ENCODE data around the gene SULT1A1. TPM values are rescaled to one million over a fixed set of nuclear protein-coding genes. Genes with fewer than 3 reads are reported as not detected.
"Not testable (repeated sequence)": the region's sequence is repeated elsewhere in the genome, so short reads cannot be mapped to it uniquely, and the experiment has no call there.

The SULT1A1 gene
- total and polyA plus RNA-seq, 4 donors: 5.0 to 43.8 (median 18.3) TPM

DNA sequence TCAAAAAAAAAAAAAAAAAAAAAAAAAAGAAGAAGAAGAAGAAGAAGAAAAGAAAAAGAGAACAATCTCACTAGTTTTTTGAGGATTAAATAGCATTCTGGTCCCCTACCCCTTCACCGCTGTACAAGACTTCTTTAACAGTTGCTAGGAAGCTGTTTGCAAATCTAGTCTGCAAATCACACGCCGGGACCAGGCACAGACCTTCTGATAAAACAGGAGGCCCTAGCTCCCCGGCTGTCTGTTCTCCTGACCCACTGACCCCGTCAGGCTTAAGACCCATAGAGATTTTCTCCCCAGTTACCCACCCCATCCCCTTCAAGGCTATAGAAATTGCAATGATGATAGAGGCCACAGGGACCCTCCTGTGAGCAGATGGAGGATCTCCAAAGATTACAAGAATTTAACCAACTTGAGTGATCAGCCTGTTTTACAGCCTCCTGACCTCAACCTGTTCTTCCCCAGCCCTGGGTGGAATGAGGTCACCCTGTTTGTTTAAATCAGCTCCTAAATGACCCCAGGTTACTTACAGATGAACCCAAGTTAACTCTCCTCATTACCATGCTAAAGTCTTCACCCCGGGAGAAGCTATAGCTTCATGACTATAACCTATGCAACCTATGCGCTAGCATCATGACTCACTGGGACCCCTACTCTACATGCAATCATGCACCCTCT lies 11.8 kb upstream of the SULT1A1 start:
- H3K27ac ChIP-seq (ENCODE audit: low read depth in 1 of 2, low read length in 2 of 2): no peak overlapping the region
- no peaks in the 10 kb centered on the region for H3K4me1 ChIP-seq (ENCODE audit: control insufficient read depth in 1 of 2, insufficient read depth in 2 of 2, low read length in 2 of 2)
- intact Hi-C loops (cut with DNase I): no loop called here
- ATAC-seq (ENCODE audit: low FRiP score) (no peak), DNase-seq (no peak)
- H3K4me3 ChIP-seq (ENCODE audit: low read length in 2 of 2): no peak overlapping the region
- H3K27me3 ChIP-seq (ENCODE audit: control insufficient read depth in 1 of 2, insufficient read depth in 2 of 2, low read length in 1 of 2): peaks cover 0 to 2% of the 10 kb centered on the region in 2 donors
- H3K36me3 ChIP-seq (ENCODE audit: control insufficient read depth in 1 of 2, insufficient read depth in 2 of 2, low read length in 1 of 2): no peaks in the 10 kb centered on the region
- WGBS, 2 donors: 86 to 88% methylated on average over 7 of the region's 7 CpGs
- H3K9me3 ChIP-seq (ENCODE audit: control insufficient read depth, low read length): no peaks in the 10 kb centered on the region

DNA sequence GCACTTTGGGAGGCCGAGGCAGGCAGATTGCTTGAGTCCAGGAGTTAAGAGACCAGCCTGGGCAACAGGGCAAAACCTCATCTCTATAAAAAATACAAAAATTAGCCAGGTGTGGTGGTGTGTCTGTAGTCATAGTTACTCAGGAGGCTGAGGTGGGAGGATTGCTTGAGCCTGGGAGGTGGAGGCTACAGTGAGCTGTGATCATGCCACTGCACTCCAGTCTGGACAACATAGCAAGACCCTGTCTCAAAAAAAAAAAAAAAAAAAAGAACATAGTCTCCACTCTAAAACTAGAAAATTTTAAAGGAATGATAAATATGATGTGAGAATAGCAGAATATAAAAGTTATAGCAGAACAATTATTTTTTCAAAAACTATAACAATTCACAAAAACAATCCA lies 10.5 kb upstream of the SULT1A1 start:
- intact Hi-C loops (cut with DNase I); H3K36me3 ChIP-seq (ENCODE audit: control insufficient read depth in 1 of 2, insufficient read depth in 2 of 2, low read length in 1 of 2); H3K27ac ChIP-seq (ENCODE audit: low read depth in 1 of 2, low read length in 2 of 2); H3K4me3 ChIP-seq (ENCODE audit: low read length in 2 of 2); H3K9me3 ChIP-seq (ENCODE audit: control insufficient read depth, low read length); H3K27me3 ChIP-seq (ENCODE audit: control insufficient read depth in 1 of 2, insufficient read depth in 2 of 2, low read length in 1 of 2); ATAC-seq (ENCODE audit: low FRiP score); DNase-seq; H3K4me1 ChIP-seq (ENCODE audit: control insufficient read depth in 1 of 2, insufficient read depth in 2 of 2, low read length in 2 of 2): not testable (repeated sequence)
- 82 to 89% methylated on average over 1 of the region's 1 CpG for WGBS, 2 donors

DNA sequence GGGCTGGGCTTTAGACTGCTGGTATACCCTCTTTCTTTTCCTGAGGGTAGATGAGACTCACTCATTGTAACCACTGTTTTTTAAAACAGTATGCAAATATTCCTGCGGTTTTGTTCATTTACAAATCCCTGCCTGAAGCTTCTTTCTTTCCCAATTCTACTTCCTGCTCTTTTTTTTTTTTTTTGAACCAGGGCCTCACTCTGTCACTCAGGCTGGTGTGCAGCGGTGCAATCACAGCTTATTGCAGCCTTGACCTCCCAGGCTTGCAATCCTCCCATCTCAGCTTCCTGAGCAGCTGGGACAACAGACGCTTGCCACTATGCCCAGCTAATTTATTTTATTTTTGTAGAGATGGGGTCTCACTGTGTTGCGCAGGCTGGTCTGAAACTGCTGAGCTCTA lies 8.0 kb upstream of the SULT1A1 start:
- ATAC-seq (ENCODE audit: low FRiP score) (no peak), DNase-seq (no peak)
- intact Hi-C loops (cut with DNase I): no loop called here
- WGBS, 2 donors: 69 to 75% methylated on average over 4 of the region's 4 CpGs
- no peak overlapping the region for H3K4me3 ChIP-seq (ENCODE audit: low read length in 2 of 2)
- H3K4me1 ChIP-seq (ENCODE audit: control insufficient read depth in 1 of 2, insufficient read depth in 2 of 2, low read length in 2 of 2): no peaks in the 10 kb centered on the region
- H3K36me3 ChIP-seq (ENCODE audit: control insufficient read depth in 1 of 2, insufficient read depth in 2 of 2, low read length in 1 of 2): no peaks in the 10 kb centered on the region
- H3K27ac ChIP-seq (ENCODE audit: low read depth in 1 of 2, low read length in 2 of 2): no peak overlapping the region
- H3K27me3 ChIP-seq (ENCODE audit: control insufficient read depth in 1 of 2, insufficient read depth in 2 of 2, low read length in 1 of 2): no peaks in the 10 kb centered on the region
- H3K9me3 ChIP-seq (ENCODE audit: control insufficient read depth, low read length): no peaks in the 10 kb centered on the region

DNA sequence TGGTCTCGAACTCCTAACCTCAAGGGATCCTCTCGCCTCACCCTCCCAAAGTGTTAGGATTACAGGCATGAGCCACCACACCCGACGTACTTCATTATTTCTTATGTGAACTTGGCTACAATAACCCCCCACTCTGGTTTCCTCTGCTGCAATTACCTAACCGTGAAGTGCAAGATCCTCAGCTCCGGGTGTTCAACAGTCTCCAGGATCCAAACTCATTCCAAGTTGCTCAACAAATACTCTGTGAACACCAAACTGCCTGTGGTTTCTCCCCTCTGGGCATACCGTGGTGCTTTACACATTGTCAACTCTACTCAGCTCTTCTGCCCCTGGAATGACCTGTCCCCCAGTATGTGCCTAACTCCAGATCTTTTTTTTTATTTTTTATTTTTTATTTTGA lies 6.8 kb upstream of the SULT1A1 start:
- H3K27me3 ChIP-seq (ENCODE audit: control insufficient read depth in 1 of 2, insufficient read depth in 2 of 2, low read length in 1 of 2): no peaks in the 10 kb centered on the region
- intact Hi-C loops (cut with DNase I): no loop called here
- H3K9me3 ChIP-seq (ENCODE audit: control insufficient read depth, low read length): no peaks in the 10 kb centered on the region
- 81% methylated on average over 7 of the region's 7 CpGs for WGBS, 2 donors
- no peaks in the 10 kb centered on the region for H3K36me3 ChIP-seq (ENCODE audit: control insufficient read depth in 1 of 2, insufficient read depth in 2 of 2, low read length in 1 of 2)
- DNase-seq: no peak
- H3K4me1 ChIP-seq (ENCODE audit: control insufficient read depth in 1 of 2, insufficient read depth in 2 of 2, low read length in 2 of 2): no peaks in the 10 kb centered on the region
- no peak overlapping the region for H3K27ac ChIP-seq (ENCODE audit: low read depth in 1 of 2, low read length in 2 of 2)
- ATAC-seq (ENCODE audit: low FRiP score): no peak
- H3K4me3 ChIP-seq (ENCODE audit: low read length in 2 of 2): no peak overlapping the region

DNA sequence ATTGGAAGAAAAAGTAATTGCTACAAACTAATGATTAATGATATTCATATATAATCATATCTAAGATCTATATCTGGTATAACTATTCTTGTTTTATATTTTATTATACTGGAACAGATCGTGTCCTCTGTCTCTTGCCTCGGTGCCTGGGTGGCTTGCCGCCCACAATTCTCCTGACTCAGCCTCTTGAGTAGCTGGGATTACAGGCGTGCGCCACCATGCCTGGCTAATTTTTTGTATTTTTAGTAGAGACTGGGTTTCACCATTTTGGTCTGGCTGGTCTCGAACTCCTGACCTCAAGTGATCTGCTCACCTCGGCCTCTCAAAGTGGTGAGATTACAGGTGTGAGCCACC lies 6.4 kb upstream of the SULT1A1 start:
- H3K27me3 ChIP-seq (ENCODE audit: control insufficient read depth in 1 of 2, insufficient read depth in 2 of 2, low read length in 1 of 2); H3K27ac ChIP-seq (ENCODE audit: low read depth in 1 of 2, low read length in 2 of 2); H3K36me3 ChIP-seq (ENCODE audit: control insufficient read depth in 1 of 2, insufficient read depth in 2 of 2, low read length in 1 of 2); H3K9me3 ChIP-seq (ENCODE audit: control insufficient read depth, low read length); DNase-seq; H3K4me1 ChIP-seq (ENCODE audit: control insufficient read depth in 1 of 2, insufficient read depth in 2 of 2, low read length in 2 of 2); intact Hi-C loops (cut with DNase I); H3K4me3 ChIP-seq (ENCODE audit: low read length in 2 of 2); ATAC-seq (ENCODE audit: low FRiP score): not testable (repeated sequence)
- WGBS, 2 donors: 67 to 69% methylated on average over 7 of the region's 7 CpGs

DNA sequence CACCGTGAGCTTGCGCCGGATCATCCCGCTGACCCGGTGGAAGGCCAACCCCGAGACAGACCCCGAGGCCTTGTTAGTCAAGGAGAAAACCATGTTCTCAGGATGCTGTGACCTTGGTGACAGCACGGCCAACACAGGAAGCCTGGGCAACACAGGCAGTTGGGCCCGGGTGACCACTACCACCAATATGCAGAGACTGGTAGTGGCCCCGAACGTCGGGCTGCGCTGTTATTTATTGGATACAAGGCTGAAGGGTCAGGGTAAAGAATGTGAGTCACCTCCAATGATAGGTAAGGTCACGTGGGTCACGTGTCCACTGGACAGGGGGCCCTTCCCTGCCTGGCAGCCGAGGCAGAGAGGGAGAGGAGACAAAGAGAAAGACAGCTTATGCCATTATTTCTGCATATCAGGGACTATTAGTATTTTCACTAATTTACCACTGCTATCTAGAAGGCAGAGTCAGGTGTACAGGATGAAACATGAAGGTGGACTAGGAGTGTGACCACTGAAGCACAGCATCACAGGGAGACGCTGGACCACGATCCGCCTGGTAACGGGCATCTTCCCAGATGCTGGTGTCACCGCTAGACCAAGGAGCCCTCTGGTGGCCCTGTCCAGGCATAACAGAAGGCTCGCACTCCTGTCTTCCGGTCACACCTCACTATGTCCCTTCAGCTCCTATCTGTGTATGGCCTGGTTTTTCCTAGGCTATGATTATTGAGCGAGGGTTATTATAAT lies 5.8 kb upstream of the SULT1A1 start:
- H3K36me3 ChIP-seq (ENCODE audit: control insufficient read depth in 1 of 2, insufficient read depth in 2 of 2, low read length in 1 of 2); H3K9me3 ChIP-seq (ENCODE audit: control insufficient read depth, low read length); H3K4me1 ChIP-seq (ENCODE audit: control insufficient read depth in 1 of 2, insufficient read depth in 2 of 2, low read length in 2 of 2); ATAC-seq (ENCODE audit: low FRiP score); intact Hi-C loops (cut with DNase I); H3K27ac ChIP-seq (ENCODE audit: low read depth in 1 of 2, low read length in 2 of 2); H3K4me3 ChIP-seq (ENCODE audit: low read length in 2 of 2); H3K27me3 ChIP-seq (ENCODE audit: control insufficient read depth in 1 of 2, insufficient read depth in 2 of 2, low read length in 1 of 2): not testable (repeated sequence)
- DNase-seq: peak in 1 of 2 donors; percentile 73
- WGBS, 2 donors: 35 to 43% methylated on average over 16 to 17 of the region's 24 CpGs

DNA sequence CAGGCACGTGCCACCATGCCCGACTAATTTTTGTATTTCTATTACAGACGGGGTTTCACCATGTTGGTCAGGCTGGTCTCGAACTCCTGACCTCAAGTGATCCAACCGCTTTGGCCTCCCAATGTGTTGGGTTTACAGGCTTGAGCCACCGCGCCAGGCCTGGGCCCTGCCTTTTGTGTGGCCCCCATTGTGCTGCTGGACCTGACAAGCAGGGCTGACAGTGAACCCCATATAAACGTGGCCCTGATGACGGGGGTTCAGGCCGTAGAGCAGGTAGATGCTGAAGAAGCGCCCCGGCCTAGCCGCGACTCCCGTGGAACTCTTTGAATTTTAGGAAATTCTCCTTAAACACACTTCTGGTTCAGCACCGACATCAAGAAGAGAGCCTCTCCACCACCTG lies 4.7 kb upstream of the SULT1A1 start:
- DNase-seq; ATAC-seq (ENCODE audit: low FRiP score); H3K27me3 ChIP-seq (ENCODE audit: control insufficient read depth in 1 of 2, insufficient read depth in 2 of 2, low read length in 1 of 2); H3K36me3 ChIP-seq (ENCODE audit: control insufficient read depth in 1 of 2, insufficient read depth in 2 of 2, low read length in 1 of 2); H3K4me3 ChIP-seq (ENCODE audit: low read length in 2 of 2); H3K4me1 ChIP-seq (ENCODE audit: control insufficient read depth in 1 of 2, insufficient read depth in 2 of 2, low read length in 2 of 2); intact Hi-C loops (cut with DNase I); H3K9me3 ChIP-seq (ENCODE audit: control insufficient read depth, low read length); H3K27ac ChIP-seq (ENCODE audit: low read depth in 1 of 2, low read length in 2 of 2): not testable (repeated sequence)
- WGBS, 2 donors: 77% methylated on average over 13 to 15 of the region's 16 CpGs

DNA sequence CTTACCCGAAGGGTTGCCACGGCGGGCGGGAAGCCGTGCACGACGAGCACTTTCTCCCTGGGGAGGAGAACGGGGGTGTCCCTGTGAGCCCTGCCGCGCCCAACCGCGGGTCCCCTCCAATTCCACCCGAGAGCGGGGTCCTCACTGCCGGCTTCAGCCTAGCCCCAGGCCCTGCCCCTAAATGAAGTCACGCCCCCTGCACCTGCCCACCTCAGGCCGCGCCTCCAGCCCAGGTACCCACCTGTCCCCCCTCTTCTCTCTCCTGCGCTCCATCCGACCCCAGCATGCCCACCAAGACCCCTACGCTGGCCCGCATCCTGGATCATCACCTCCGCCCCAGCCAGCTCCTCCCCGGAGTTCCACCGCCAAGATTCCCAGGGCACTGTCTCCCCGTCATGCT lies 4.1 kb upstream of the SULT1A1 start:
- DNase-seq: peak in 1 of 2 donors; percentile 58
- H3K9me3 ChIP-seq (ENCODE audit: control insufficient read depth, low read length); H3K4me1 ChIP-seq (ENCODE audit: control insufficient read depth in 1 of 2, insufficient read depth in 2 of 2, low read length in 2 of 2); H3K4me3 ChIP-seq (ENCODE audit: low read length in 2 of 2); intact Hi-C loops (cut with DNase I); ATAC-seq (ENCODE audit: low FRiP score); H3K27ac ChIP-seq (ENCODE audit: low read depth in 1 of 2, low read length in 2 of 2); H3K27me3 ChIP-seq (ENCODE audit: control insufficient read depth in 1 of 2, insufficient read depth in 2 of 2, low read length in 1 of 2); H3K36me3 ChIP-seq (ENCODE audit: control insufficient read depth in 1 of 2, insufficient read depth in 2 of 2, low read length in 1 of 2): not testable (repeated sequence)
- WGBS, 2 donors: 18 to 22% methylated on average over 6 to 7 of the region's 26 CpGs

Data from aorta (tissue), 5 donors.